Measurements from ENCODE around the gene ZNF747.

- TF ChIP-seq TSHZ2 (CRISPR knock-in tag; IDR thresholded peaks at IDR 0.05) (no peak), ESRRG (CRISPR knock-in tag; IDR thresholded peaks at IDR 0.05) (no peak), PATZ1 (CRISPR knock-in tag; IDR thresholded peaks at IDR 0.05; ENCODE audit: borderline replicate concordance) (no peak)
Observed at GRCh38 chr16:30556125-30556473, 21.4 kb upstream of the ZNF747 start.

Data from SK-N-SH treated with all-trans-retinoic acid at 6 μM for 48 hours (cell line).